Stomach (tissue), 4 donors: Measurements from ENCODE around the gene CSAD.

Experiments
- CTCF ChIP-seq, 7 experiments: fragments of 450-650 bp in 4 of 7; fragments of 200-600 bp in 3 of 7; sonication (generic) in 3 of 7; IDR thresholded peaks; one replicate each; pipeline ENCODE4 v1.5.1; 2016 to 2019; ENCODE audit warnings: antibody characterized with exemption in 7 of 7, control low read depth in 2 of 7, mild to moderate bottlenecking in 1 of 7
- POLR2A ChIP-seq, 4 donors: fragments of 450-650 bp; IDR thresholded peaks; one replicate each; pipeline ENCODE4 v1.6.1; 2016; ENCODE audit warnings: antibody characterized with exemption in 4 of 4, control low read depth in 2 of 4, mild to moderate bottlenecking in 1 of 4, moderate library complexity in 1 of 4
- POLR2AphosphoS5 ChIP-seq, 3 donors: sonication (generic); formaldehyde crosslinking; IDR thresholded peaks; one replicate each; pipeline ENCODE4 v1.6.1; 2016; ENCODE audit warnings: antibody characterized with exemption in 3 of 3

GRCh38 chr12:53225635-53226424 is 45.1 kb upstream of the CSAD start:
- TF ChIP-seq POLR2A (IDR thresholded peaks at IDR 0.05), result no peak
- TF ChIP-seq POLR2AphosphoS5 (IDR thresholded peaks at IDR 0.05), result no peak
- no peak for TF ChIP-seq CTCF (IDR thresholded peaks at IDR 0.05)
